ENCODE measurements around the gene TGFB2. TPM values are rescaled to one million over a fixed set of nuclear protein-coding genes. Genes with fewer than 3 reads are reported as not detected.

Gene TGFB2
- polyA plus RNA-seq, 3 donors = 13.6 to 16.4 (median 15.1) TPM

- DNase-seq (ENCODE audit: low read depth in 3 of 3, low spot score in 2 of 3) = no peak
These were observed 134.4 kb downstream of the TGFB2 start for GRCh38 chr1:218479436-218480115.

GRCh38 chr1:218480137-218480536 is 135.0 kb downstream of the TGFB2 start:
- no peak for DNase-seq (ENCODE audit: low read depth in 3 of 3, low spot score in 2 of 3)

GRCh38 chr1:218480588-218481099 is 135.5 kb downstream of the TGFB2 start:
- no peak for DNase-seq (ENCODE audit: low read depth in 3 of 3, low spot score in 2 of 3)

GRCh38 chr1:218481116-218481775 is 136.1 kb downstream of the TGFB2 start:
- no peak for DNase-seq (ENCODE audit: low read depth in 3 of 3, low spot score in 2 of 3)

GRCh38 chr1:218482683-218483082 is 137.5 kb downstream of the TGFB2 start:
- no peak for DNase-seq (ENCODE audit: low read depth in 3 of 3, low spot score in 2 of 3)

GRCh38 chr1:218485241-218485928 is 140.2 kb downstream of the TGFB2 start:
- DNase-seq (ENCODE audit: low read depth in 3 of 3, low spot score in 2 of 3) = no peak

GRCh38 chr1:218488531-218488930 is 143.4 kb downstream of the TGFB2 start:
- no peak for DNase-seq (ENCODE audit: low read depth in 3 of 3, low spot score in 2 of 3)

GRCh38 chr1:218488986-218489385 is 143.8 kb downstream of the TGFB2 start:
- no peak for DNase-seq (ENCODE audit: low read depth in 3 of 3, low spot score in 2 of 3)

- no peak for DNase-seq (ENCODE audit: low read depth in 3 of 3, low spot score in 2 of 3)
These were observed 145.3 kb downstream of the TGFB2 start for GRCh38 chr1:218490406-218490922.

- no peak for DNase-seq (ENCODE audit: low read depth in 3 of 3, low spot score in 2 of 3)
These were observed 147.7 kb downstream of the TGFB2 start for GRCh38 chr1:218492874-218493273.

GRCh38 chr1:218493986-218494385 is 148.8 kb downstream of the TGFB2 start:
- DNase-seq (ENCODE audit: low read depth in 3 of 3, low spot score in 2 of 3) = no peak

Other genes starting within 250 kb of the TGFB2 start
- gene RRP15, start 60.0 kb upstream of the TGFB2 start, polyA plus RNA-seq (ENCODE audit: insufficient read length in 3 of 3) = 10 to 100 TPM; 20.9 to 23.6 (median 22.9) TPM

Measured in right renal cortex interstitium (tissue), 3 donors.